ENCODE data around the gene POLR3E. TPM values are rescaled to one million over a fixed set of nuclear protein-coding genes. Genes with fewer than 3 reads are reported as not detected.
A peak's percentile ranks its signal among the peaks of the same experiment; 100 is the strongest.

Gene POLR3E
- total and polyA plus RNA-seq, 2 experiments from 2014 or later = 23.5 to 62.5 TPM

GRCh38 chr16:22317001-22317530 is 19.9 kb downstream of the POLR3E start:
- Histone ChIP-seq H3K4me3 (no peak overlapping the region), H3K9me3 (ENCODE audit: low read depth) (no peaks in the 10 kb centered on the region), H2AFZ (no peak overlapping the region), H3K9me2 (replicated peaks; ENCODE audit: insufficient read depth) (no peaks in the 10 kb centered on the region), H3K4me1 (ENCODE audit: insufficient read depth) (no peaks in the 10 kb centered on the region), H3K36me3 (replicated peaks; ENCODE audit: insufficient read depth, low read depth) (no peaks in the 10 kb centered on the region), H3K27ac (no peak overlapping the region), H4K20me1 (ENCODE audit: insufficient read depth, poor library complexity, severe bottlenecking) (peaks cover 3% of the 10 kb centered on the region), H3K79me2 (peaks cover 4% of the 10 kb centered on the region), H3K27me3 (no peaks in the 10 kb centered on the region), H3K4me2 (no peak overlapping the region)
- WGBS (ENCODE audit: low lambda C conversion rate, missing lambda C conversion rate) = 95% methylated on average over 17 of the region's 17 CpGs
- DNase-seq (ENCODE audit: low spot score) = no peak
- TF ChIP-seq EZH2phosphoT487 (IDR thresholded peaks at IDR 0.05; ENCODE audit: low read depth, severe bottlenecking, unreplicated experiment) = no peak
- no peak for TF ChIP-seq EZH2 (IDR thresholded peaks at IDR 0.05; ENCODE audit: borderline replicate concordance)
- TF ChIP-seq CTCF (IDR thresholded peaks at IDR 0.05; ENCODE audit: poor library complexity) = no peak

DNA sequence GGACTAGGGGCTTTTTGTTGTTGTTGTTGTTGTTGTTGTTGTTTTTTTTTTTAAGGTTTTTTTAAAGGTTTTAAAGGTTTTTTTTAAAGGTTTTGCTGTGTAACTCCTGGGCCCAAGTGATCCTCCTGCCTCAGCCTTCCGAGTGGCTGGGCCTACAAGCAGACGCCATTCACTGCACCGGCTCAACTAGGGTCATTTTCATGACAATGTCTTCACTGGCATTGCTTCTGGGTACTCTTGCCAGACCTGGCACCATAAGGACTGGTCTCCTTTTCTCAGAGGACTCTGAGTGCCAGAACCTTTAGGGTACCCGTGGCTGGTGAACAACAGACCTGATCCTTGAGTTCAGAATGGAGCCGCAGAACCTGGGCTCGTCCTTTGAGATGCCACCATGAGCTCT is 20.4 kb downstream of the POLR3E start:
- 94% methylated on average over 6 of the region's 6 CpGs for WGBS (ENCODE audit: low lambda C conversion rate, missing lambda C conversion rate)
- Histone ChIP-seq H3K4me2 (no peak overlapping the region), H4K20me1 (ENCODE audit: insufficient read depth, poor library complexity, severe bottlenecking) (peaks cover 3% of the 10 kb centered on the region), H3K4me1 (ENCODE audit: insufficient read depth) (no peaks in the 10 kb centered on the region), H3K27me3 (no peaks in the 10 kb centered on the region), H3K9me2 (replicated peaks; ENCODE audit: insufficient read depth) (no peaks in the 10 kb centered on the region), H3K9me3 (ENCODE audit: low read depth) (no peaks in the 10 kb centered on the region), H3K79me2 (peaks cover 4% of the 10 kb centered on the region), H3K36me3 (replicated peaks; ENCODE audit: insufficient read depth, low read depth) (no peaks in the 10 kb centered on the region), H3K27ac (no peak overlapping the region), H3K4me3 (no peak overlapping the region), H2AFZ (no peak overlapping the region)
- no peak for DNase-seq (ENCODE audit: low spot score)
- TF ChIP-seq CTCF (IDR thresholded peaks at IDR 0.05; ENCODE audit: poor library complexity) = no peak

GRCh38 chr16:22318690-22319358 is 21.6 kb downstream of the POLR3E start:
- TF ChIP-seq EZH2 (IDR thresholded peaks at IDR 0.05; ENCODE audit: borderline replicate concordance) (no peak), CTCF (IDR thresholded peaks at IDR 0.05; ENCODE audit: poor library complexity) (peak; percentile 43), EZH2phosphoT487 (IDR thresholded peaks at IDR 0.05; ENCODE audit: low read depth, severe bottlenecking, unreplicated experiment) (no peak)
- Histone ChIP-seq H3K36me3 (replicated peaks; ENCODE audit: insufficient read depth, low read depth) (no peaks in the 10 kb centered on the region), H3K27me3 (no peaks in the 10 kb centered on the region), H3K4me1 (ENCODE audit: insufficient read depth) (no peaks in the 10 kb centered on the region), H3K27ac (no peak overlapping the region), H3K79me2 (peaks cover 4% of the 10 kb centered on the region), H2AFZ (no peak overlapping the region), H3K4me2 (no peak overlapping the region), H3K9me3 (ENCODE audit: low read depth) (no peaks in the 10 kb centered on the region), H3K4me3 (no peak overlapping the region), H3K9me2 (replicated peaks; ENCODE audit: insufficient read depth) (no peaks in the 10 kb centered on the region), H4K20me1 (ENCODE audit: insufficient read depth, poor library complexity, severe bottlenecking) (peaks cover 3% of the 10 kb centered on the region)
- DNase-seq (ENCODE audit: low spot score) = peak; percentile 38
- WGBS (ENCODE audit: low lambda C conversion rate, missing lambda C conversion rate) = 91% methylated on average over 18 of the region's 18 CpGs
